Measurements from ENCODE around the gene ALB.

ALB gene

GRCh38 chr4:73459048-73459421 lies 54.9 kb downstream of the ALB start:
- H3K9me3 Mint-ChIP-seq, result no peaks in the 10 kb centered on the region
- H3K27me3 Mint-ChIP-seq, result peaks cover 9 to 12% of the 10 kb centered on the region in 2 donors
- no peak overlapping the region for H3K27ac Mint-ChIP-seq
- ATAC-seq (replicated peaks), result no peak
- H3K36me3 Mint-ChIP-seq, result no peaks in the 10 kb centered on the region
- DNase-seq, result no peak
- H3K4me1 Mint-ChIP-seq, result no peaks in the 10 kb centered on the region
- no peak overlapping the region for H3K4me3 Mint-ChIP-seq

GRCh38 chr4:73460913-73461522 lies 56.9 kb downstream of the ALB start:
- Mint-ChIP-seq H3K27me3 (peaks cover 9 to 17% of the 10 kb centered on the region in 2 donors), H3K36me3 (no peaks in the 10 kb centered on the region), H3K27ac (no peak overlapping the region), H3K4me1 (no peaks in the 10 kb centered on the region), H3K4me3 (no peak overlapping the region), H3K9me3 (no peaks in the 10 kb centered on the region)
- ATAC-seq (replicated peaks) (no peak), DNase-seq (no peak)

GRCh38 chr4:73468170-73468569 lies 64.1 kb downstream of the ALB start:
- Mint-ChIP-seq H3K4me1 (no peaks in the 10 kb centered on the region), H3K9me3 (peaks cover 9% of the 10 kb centered on the region in 2 donors), H3K27ac (no peak overlapping the region), H3K4me3 (no peak overlapping the region), H3K36me3 (peaks cover 0 to 3% of the 10 kb centered on the region in 2 donors), H3K27me3 (peaks cover 14 to 18% of the 10 kb centered on the region in 2 donors)
- DNase-seq, result no peak
- ATAC-seq (replicated peaks), result no peak

- H3K27ac Mint-ChIP-seq, result no peak overlapping the region
- H3K4me1 Mint-ChIP-seq, result no peaks in the 10 kb centered on the region
- peaks cover 17% of the 10 kb centered on the region in 2 donors for H3K27me3 Mint-ChIP-seq
- no peak overlapping the region for H3K4me3 Mint-ChIP-seq
- peaks cover 0 to 3% of the 10 kb centered on the region in 2 donors for H3K36me3 Mint-ChIP-seq
- ATAC-seq (replicated peaks), result no peak
- DNase-seq, result no peak
- H3K9me3 Mint-ChIP-seq, result peaks cover 19 to 23% of the 10 kb centered on the region in 2 donors
Measured at GRCh38 chr4:73470728-73471127, 66.6 kb downstream of the ALB start.
